ENCODE measurements around the gene HNRNPAB. TPM values are rescaled to one million over a fixed set of nuclear protein-coding genes. Genes with fewer than 3 reads are reported as not detected.

HNRNPAB gene
- total RNA-seq, 2 experiments from 2014 or later, result 313 to 316 TPM

DNA sequence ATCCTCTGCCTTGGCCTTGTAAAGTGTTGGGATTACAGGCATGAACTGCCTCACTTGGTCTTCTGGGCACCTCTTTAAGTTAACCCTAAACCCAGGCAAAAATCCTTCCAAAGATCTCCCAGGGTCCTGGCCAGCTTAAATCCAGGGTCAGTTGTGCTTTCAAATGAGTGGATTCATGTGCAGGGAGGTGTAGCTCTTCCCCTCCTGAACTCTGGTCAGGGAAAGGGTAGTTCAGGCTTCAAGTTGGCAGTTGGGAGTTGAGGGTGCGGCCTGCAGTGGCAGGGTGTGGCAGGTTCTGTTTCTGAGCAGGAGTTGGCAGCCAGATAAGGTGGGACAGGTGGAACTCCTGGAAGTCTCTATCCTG, 3.6 kb downstream of the HNRNPAB start:
- POLR2A ChIA-PET, result interaction anchor here (2.8 kb wide), 1 partner anchor 8 kb away, joined by 10 read pairs; no protein-coding TSS in a partner anchor
- H3K27me3 Mint-ChIP-seq, result peaks cover 3% of the 10 kb centered on the region
- intact Hi-C loops (cut with micrococcal nuclease), result loop anchor here (10.0 kb wide), 1 partner anchor 417 kb away; the partner anchor contains the start of gene CLK4
- H3K27ac Mint-ChIP-seq, result peak overlapping the region; percentile 40
- H3K4me3 Mint-ChIP-seq, result no peak overlapping the region
- H3K9me3 Mint-ChIP-seq, result peaks cover 2% of the 10 kb centered on the region
- CTCF ChIA-PET, result interaction anchor here (1.1 kb wide), 1 partner anchor 87 kb away, joined by 3 read pairs; no protein-coding TSS in a partner anchor
- DNase-seq, result no peak
- H3K4me1 Mint-ChIP-seq (ENCODE audit: low read depth), result peaks cover 35% of the 10 kb centered on the region
- peaks cover 63% of the 10 kb centered on the region for H3K36me3 Mint-ChIP-seq

DNA sequence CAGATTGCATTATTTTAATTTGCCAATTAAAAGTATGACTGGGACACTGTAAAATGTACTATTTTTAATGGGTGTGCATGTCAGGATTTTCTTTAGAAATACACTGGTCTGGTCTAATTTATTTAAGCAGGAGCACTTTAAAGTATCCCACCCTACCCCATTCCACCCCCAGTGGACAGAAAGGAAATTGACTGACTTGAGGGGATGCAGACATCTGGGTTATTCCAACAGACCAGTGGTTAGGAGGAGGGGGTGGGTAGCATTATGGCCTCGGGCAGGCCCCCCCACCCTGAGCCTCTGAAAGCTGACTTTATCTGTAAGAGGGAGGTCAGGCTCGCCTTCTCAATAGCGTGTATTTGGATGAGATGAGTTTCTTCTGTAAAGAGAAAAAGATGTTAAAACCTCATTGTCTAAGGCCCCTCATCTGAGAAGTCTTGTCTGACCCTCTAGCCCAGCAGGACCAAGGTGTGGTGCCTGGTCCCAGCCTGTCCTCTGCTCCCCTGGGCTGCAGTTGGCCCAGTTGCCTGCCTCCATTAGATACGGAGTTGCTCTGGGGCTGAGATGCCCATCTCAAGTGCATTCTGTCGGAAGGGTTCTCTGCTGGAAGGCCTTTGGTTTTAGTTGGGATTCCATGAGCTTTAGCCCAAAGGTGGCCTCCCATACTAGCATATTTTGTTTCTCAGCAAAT, 4.4 kb downstream of the HNRNPAB start:
- Mint-ChIP-seq H3K27me3 (peaks cover 3% of the 10 kb centered on the region), H3K36me3 (peaks cover 67% of the 10 kb centered on the region), H3K9me3 (peaks cover 2% of the 10 kb centered on the region), H3K4me3 (no peak overlapping the region), H3K27ac (no peak overlapping the region), H3K4me1 (ENCODE audit: low read depth) (peaks cover 39% of the 10 kb centered on the region)
- ChIA-PET POLR2A (no interaction called here), CTCF (no interaction called here)
- DNase-seq, result no peak
- intact Hi-C loops (cut with micrococcal nuclease), result loop anchor here (10.0 kb wide), 1 partner anchor 416 kb away; the partner anchor contains the start of gene CLK4

DNA sequence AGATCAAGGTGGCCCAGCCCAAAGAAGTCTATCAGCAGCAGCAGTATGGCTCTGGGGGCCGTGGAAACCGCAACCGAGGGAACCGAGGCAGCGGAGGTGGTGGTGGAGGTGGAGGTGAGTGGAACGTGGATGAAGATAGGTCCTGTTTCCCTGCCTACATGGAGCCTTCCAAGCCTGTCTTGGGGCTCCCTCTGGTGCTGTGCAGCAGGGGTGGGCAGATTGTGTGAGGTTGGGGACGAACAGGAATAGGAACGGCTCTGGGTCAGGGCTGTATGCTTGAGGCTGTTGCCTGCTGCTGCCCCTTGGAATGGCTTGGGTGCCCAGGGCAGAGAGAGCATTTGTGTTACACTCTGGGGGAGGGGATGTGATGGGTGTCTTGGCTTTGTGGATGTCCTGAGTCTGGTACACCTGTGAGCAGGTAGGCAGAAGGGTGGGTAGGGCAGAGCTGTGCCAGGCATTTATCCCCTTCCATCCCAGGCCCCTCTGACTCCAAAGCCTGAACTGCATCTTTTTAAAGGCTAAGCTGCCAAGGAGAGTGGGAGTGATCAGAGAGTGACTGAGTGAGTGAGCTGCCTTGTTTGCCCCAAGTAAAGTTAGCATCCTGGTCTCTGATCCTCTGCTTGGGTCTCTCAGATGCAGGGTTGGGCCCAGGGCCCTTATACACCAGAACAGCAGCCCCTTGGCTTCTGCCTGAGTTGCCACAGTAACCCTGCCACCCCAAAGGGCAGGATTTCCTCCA, 5.2 kb downstream of the HNRNPAB start:
- Mint-ChIP-seq H3K36me3 (peaks cover 69% of the 10 kb centered on the region), H3K4me3 (no peak overlapping the region), H3K9me3 (no peaks in the 10 kb centered on the region), H3K27me3 (no peaks in the 10 kb centered on the region), H3K27ac (peak overlapping the region; percentile 45), H3K4me1 (ENCODE audit: low read depth) (peaks cover 41% of the 10 kb centered on the region)
- no peak for DNase-seq
- intact Hi-C loops (cut with micrococcal nuclease), result loop anchor here (10.0 kb wide), 1 partner anchor 415 kb away; the partner anchor contains the start of gene CLK4
- CTCF ChIA-PET, result no interaction called here
- POLR2A ChIA-PET, result interaction anchor here (2.0 kb wide), 1 partner anchor 21 kb away, joined by 5 read pairs; no protein-coding TSS in a partner anchor

DNA sequence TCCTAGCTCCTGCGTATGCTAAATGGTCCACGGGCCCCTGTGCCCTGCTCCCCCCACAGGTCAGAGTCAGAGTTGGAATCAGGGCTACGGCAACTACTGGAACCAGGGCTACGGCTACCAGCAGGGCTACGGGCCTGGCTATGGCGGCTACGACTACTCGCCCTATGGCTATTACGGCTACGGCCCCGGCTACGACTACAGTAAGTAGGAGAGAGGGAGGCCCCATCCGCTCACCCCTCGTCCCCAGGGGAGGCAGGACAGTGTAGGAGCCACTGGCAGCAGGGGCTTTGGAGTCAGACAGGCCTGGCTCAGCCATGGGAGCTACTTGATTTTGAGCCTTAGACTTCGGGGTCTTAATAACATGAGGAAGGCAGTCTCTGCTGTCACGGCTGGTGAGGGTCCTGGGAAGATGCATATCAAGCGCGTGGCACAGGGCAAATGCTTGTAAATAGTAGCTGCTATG, 5.8 kb downstream of the HNRNPAB start:
- intact Hi-C loops (cut with micrococcal nuclease), result no loop called here
- no peak for DNase-seq
- POLR2A ChIA-PET, result interaction anchor here (2.0 kb wide), 1 partner anchor 20 kb away, joined by 5 read pairs; no protein-coding TSS in a partner anchor
- H3K4me3 Mint-ChIP-seq, result no peak overlapping the region
- CTCF ChIA-PET, result no interaction called here
- no peaks in the 10 kb centered on the region for H3K9me3 Mint-ChIP-seq
- H3K4me1 Mint-ChIP-seq (ENCODE audit: low read depth), result peaks cover 41% of the 10 kb centered on the region
- peaks cover 71% of the 10 kb centered on the region for H3K36me3 Mint-ChIP-seq
- no peaks in the 10 kb centered on the region for H3K27me3 Mint-ChIP-seq
- no peak overlapping the region for H3K27ac Mint-ChIP-seq

DNA sequence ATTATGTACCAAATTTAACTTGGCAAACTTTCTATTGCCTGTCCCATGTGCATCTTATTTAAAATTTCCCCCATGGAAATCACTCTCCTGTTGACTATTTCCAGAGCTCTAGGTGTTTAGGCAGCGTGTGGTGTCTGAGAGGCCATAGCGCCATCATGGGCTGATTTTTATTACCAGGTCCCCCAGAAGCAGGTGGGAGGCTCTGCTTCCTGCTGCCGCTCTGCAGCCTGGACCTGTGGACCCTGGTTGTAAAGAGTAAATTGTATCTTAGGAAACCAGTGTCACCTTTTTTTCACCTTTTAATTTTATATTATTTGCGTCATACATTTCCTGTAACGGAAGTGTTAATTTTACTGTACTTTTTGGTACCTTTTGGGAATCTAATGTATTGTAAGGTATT, 6.4 kb downstream of the HNRNPAB start:
- H3K9me3 Mint-ChIP-seq, result no peaks in the 10 kb centered on the region
- H3K36me3 Mint-ChIP-seq, result peaks cover 67% of the 10 kb centered on the region
- H3K4me1 Mint-ChIP-seq (ENCODE audit: low read depth), result peaks cover 41% of the 10 kb centered on the region
- intact Hi-C loops (cut with micrococcal nuclease), result no loop called here
- no peak overlapping the region for H3K27ac Mint-ChIP-seq
- H3K4me3 Mint-ChIP-seq, result no peak overlapping the region
- no peaks in the 10 kb centered on the region for H3K27me3 Mint-ChIP-seq
- ChIA-PET CTCF (no interaction called here), POLR2A (interaction anchor here (0.9 to 2.0 kb wide), 2 partner anchors 9 to 20 kb away, joined by 3 to 5 read pairs; no protein-coding TSS in a partner anchor)
- DNase-seq, result no peak

DNA sequence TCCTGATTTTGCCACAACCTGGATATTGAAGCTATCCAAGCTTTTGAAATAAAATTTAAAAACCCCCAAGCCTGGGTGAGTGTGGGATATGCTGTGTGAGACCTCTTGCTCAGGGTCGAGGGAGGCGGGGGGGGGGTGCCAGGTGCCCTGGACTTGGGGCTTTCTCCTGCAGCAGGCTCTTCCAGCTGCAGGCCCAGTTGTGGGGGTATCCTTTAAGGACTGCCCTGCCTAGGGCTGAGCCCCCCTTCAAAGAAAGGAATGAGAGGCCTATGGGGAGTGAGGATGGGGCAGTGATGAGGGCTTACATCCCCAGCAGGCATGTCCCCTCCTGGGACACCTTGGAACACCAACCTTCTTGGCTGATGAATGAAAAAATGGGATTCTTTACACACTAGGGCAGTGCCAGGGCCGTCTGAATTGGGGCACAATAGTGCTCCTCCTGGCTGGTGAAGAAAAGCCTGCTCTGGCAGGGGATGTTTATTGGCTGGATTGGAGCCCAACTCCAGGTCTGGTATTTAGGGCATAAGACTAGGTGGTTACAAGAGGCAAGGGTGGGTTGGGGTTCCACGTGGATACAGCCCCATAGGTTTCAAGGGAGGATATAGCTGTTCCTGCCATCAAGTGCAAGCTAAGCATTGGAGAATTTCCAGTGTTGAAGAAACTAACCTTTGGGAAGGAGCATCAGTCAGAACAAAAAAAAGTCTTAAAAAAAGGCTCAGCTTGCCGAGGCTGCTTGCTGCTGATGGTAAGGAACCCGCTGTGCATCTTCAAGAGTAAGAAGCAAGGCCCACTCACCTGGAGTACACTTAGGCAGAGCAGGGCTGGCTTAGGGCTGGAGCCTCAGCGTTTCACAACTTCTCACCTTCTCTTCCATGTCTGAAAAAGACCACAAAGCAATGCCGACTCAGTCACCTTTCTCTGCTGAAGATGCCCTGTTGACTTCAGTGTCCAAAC, 7.0 kb downstream of the HNRNPAB start:
- intact Hi-C loops (cut with micrococcal nuclease), result no loop called here
- ChIA-PET CTCF (no interaction called here), POLR2A (interaction anchor here (0.9 to 3.3 kb wide), 3 partner anchors 7 to 19 kb away, joined by 3 to 23 read pairs (median 5); partner anchors contain the start of gene HNRNPAB)
- Mint-ChIP-seq H3K36me3 (peaks cover 65% of the 10 kb centered on the region), H3K27me3 (no peaks in the 10 kb centered on the region), H3K9me3 (no peaks in the 10 kb centered on the region), H3K27ac (peak overlapping the region; percentile 49), H3K4me3 (no peak overlapping the region), H3K4me1 (ENCODE audit: low read depth) (peaks cover 39% of the 10 kb centered on the region)
- no peak for DNase-seq

DNA sequence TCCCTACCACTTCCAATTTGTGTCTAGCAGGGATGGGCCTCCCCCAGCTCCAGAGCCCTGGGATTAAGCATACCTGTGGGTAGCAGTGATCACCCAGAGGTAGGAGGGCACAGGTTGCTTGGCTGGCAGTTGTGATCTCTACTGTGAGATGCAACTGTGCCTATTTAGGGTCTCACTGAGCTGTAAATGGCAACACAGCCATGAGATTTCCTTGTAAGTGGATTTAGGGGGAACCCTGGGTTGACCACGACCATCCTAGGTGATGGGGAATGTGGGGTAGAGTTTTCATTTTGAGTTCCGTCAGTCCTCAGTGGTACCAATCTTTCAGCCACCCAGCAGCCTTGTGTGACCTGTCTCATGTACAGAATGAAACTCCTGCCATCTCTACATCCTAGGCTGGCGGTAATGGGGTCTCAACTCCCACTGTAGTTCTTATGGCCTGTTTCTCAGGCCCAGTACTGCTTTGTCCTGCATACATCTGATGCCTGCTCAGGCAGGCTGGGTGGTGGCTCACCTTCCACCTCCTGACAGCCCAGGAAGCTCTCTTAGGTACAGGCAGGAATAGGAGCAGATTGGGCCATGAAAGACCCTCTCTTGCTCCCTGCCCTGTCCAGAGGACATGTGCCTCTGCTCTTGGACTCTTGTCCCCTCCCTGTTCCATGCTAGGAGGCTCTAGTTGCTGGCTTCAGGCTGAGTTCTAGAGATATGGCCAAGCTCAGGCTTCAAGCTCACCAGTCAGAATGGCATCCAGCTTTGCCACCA, 8.1 kb downstream of the HNRNPAB start:
- Mint-ChIP-seq H3K4me1 (ENCODE audit: low read depth) (peaks cover 29% of the 10 kb centered on the region), H3K27ac (peak overlapping the region; percentile 49), H3K9me3 (no peaks in the 10 kb centered on the region), H3K27me3 (no peaks in the 10 kb centered on the region), H3K36me3 (peaks cover 60% of the 10 kb centered on the region), H3K4me3 (no peak overlapping the region)
- intact Hi-C loops (cut with micrococcal nuclease), result no loop called here
- ChIA-PET POLR2A (interaction anchor here (1.2 to 3.3 kb wide), 3 partner anchors 8 to 13 kb away, joined by 3 to 23 read pairs (median 3); partner anchors contain the start of gene HNRNPAB), CTCF (no interaction called here)
- DNase-seq, result no peak

DNA sequence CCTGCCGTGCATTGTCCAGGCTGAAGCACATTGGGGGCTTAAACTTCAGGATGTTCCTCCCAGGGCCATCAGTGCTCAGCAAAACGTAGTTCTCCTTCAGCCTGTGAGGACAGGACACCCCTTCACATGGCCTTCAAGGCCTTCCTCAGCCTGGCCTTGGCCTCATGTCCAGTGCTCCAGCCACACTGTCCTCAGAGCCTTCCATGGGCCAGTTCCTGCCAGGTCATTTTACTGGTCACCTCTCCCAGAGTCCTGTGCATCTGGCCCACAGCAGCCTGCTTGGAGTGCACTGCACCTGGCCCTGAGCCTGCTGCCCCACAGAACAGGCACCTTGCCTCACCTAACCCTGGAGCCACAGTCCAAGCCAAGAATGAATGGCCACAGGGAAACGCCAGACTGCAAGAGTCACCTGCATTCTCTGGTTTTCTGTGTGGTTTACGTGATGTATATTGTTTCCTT, 8.7 kb downstream of the HNRNPAB start:
- no peak for DNase-seq
- H3K27me3 Mint-ChIP-seq, result no peaks in the 10 kb centered on the region
- no peak overlapping the region for H3K4me3 Mint-ChIP-seq
- intact Hi-C loops (cut with micrococcal nuclease), result no loop called here
- POLR2A ChIA-PET, result interaction anchor here (1.0 to 3.3 kb wide), 4 partner anchors 9 to 56 kb away, joined by 3 to 23 read pairs (median 3); partner anchors contain the start of gene HNRNPAB
- CTCF ChIA-PET, result no interaction called here
- peaks cover 53% of the 10 kb centered on the region for H3K36me3 Mint-ChIP-seq
- peaks cover 23% of the 10 kb centered on the region for H3K4me1 Mint-ChIP-seq (ENCODE audit: low read depth)
- H3K9me3 Mint-ChIP-seq, result no peaks in the 10 kb centered on the region
- peak overlapping the region; percentile 38 for H3K27ac Mint-ChIP-seq

DNA sequence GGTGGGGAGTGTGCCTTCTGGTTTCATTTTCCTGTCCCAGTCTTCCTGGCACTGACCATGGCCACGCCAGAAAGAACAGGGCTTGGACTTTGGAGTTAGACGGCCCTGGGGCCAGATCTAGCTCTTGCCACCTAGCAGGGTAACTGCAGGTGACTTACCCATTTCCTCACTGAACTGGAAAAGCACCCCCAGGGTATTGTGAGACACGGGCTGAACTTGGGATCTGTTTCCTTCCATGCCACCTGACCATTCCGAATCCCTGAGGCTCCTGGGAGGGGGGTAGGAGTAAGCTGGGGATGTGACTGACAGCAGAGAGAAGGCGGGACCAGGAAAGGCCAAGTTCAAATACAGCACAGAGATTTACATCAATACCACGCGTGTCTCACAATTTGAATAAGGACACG, 9.4 kb downstream of the HNRNPAB start:
- H3K27me3 Mint-ChIP-seq, result no peaks in the 10 kb centered on the region
- H3K4me3 Mint-ChIP-seq, result no peak overlapping the region
- H3K4me1 Mint-ChIP-seq (ENCODE audit: low read depth), result peaks cover 20% of the 10 kb centered on the region
- POLR2A ChIA-PET, result interaction anchor here (0.7 to 3.3 kb wide), 5 partner anchors 8 to 57 kb away, joined by 3 to 23 read pairs (median 3); partner anchors contain the start of gene HNRNPAB
- DNase-seq, result no peak
- CTCF ChIA-PET, result no interaction called here
- H3K9me3 Mint-ChIP-seq, result no peaks in the 10 kb centered on the region
- peaks cover 57% of the 10 kb centered on the region for H3K36me3 Mint-ChIP-seq
- H3K27ac Mint-ChIP-seq, result no peak overlapping the region
- intact Hi-C loops (cut with micrococcal nuclease), result no loop called here

DNA sequence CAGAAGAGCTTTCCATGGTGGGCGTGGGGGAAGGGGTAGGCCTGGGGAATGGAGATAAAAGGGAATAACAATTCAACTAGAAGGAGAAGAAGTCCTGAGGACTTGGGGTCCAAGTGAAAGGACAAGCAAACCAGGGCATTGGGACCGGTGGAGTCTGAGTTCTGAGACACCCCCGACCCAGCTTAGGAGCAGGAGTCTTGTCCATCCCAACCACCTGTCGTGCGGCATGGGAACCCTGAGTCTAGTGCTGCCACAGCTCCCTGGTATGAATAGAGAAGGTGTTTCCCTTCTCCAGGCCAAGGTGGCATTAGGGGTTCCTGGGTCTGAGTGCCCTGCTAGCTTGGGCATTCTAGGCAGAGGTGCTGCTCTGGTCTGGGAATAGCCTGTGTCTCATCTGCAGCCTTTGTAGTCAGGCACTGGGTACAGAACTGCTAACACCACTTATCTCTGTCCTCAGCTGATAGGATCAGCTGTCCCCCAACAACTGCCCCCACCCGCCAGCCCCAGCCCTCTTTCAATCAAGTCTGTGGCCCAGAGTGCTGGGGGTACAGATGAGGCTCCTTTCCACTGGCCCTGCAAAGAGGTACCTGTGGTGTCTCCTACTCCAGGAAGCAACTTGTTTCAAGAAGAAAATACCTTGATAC, 9.9 kb downstream of the HNRNPAB start:
- CTCF ChIA-PET, result no interaction called here
- Mint-ChIP-seq H3K27me3 (no peaks in the 10 kb centered on the region), H3K9me3 (no peaks in the 10 kb centered on the region), H3K36me3 (peaks cover 55% of the 10 kb centered on the region), H3K4me3 (no peak overlapping the region), H3K27ac (no peak overlapping the region), H3K4me1 (ENCODE audit: low read depth) (peaks cover 16% of the 10 kb centered on the region)
- POLR2A ChIA-PET, result interaction anchor here (0.7 to 3.3 kb wide), 4 partner anchors 9 to 1345 kb away, joined by 3 to 23 read pairs (median 4); partner anchors contain the start of gene HNRNPAB
- DNase-seq, result no peak
- intact Hi-C loops (cut with micrococcal nuclease), result no loop called here

Measured in activated CD4-positive, alpha-beta memory T cell treated with anti-CD3 and anti-CD28 coated beads for 36 hours (primary cell).